ENCODE results near the gene SORCS1.

GRCh38 chr10:106952033-106952432 is 212.5 kb downstream of the SORCS1 start:
- no peak for TF ChIP-seq CTCF (IDR thresholded peaks at IDR 0.05)
- no peak for TF ChIP-seq POLR2AphosphoS5 (IDR thresholded peaks at IDR 0.05)
- no peak for TF ChIP-seq POLR2A (IDR thresholded peaks at IDR 0.05)
